H1 (cell line): ENCODE data around the gene CCK. TPM values are rescaled to one million over a fixed set of nuclear protein-coding genes. Genes with fewer than 3 reads are reported as not detected.

Source experiments
- CTCF ChIA-PET: fragments of 300-600 bp; sonication (Branson Sonifier 250); formaldehyde crosslinking; loops from one replicate; lab custom pipeline; 2021; ENCODE audit not compliant: partially characterized antibody; lab: Charles Lee
- POLR2A ChIA-PET: fragments of 300-600 bp; sonication (Branson Sonifier 250); formaldehyde crosslinking; loops from one replicate; lab custom pipeline; 2021; ENCODE audit warnings: inconsistent platforms; ENCODE audit not compliant: partially characterized antibody; lab: Charles Lee
- DNase-seq, 2 experiments: peaks; one replicate each; pipeline versions ENCODE4 v3.0.0 to v3.0.0-alpha.2; 2010 to 2022; ENCODE audit warnings: low spot score in 2 of 2, low read depth in 1 of 2, mixed read lengths in 1 of 2
- FAIRE-seq: peaks from 2 replicates; lab custom pipeline; 2011; peaks lifted over from hg19 to GRCh38; lab: Jason Lieb, UNC
- H2AFZ ChIP-seq: 2 replicates; pipeline ENCODE4 v1.8.1; 2012; ENCODE audit warnings: low read length, inconsistent platforms
- H2AK5ac ChIP-seq: 2 replicates; pipeline ENCODE4 v1.6.1; 2013; ENCODE audit warnings: low read depth, low read length
- H2BK120ac ChIP-seq: replicated peaks from 2 replicates; pipeline ENCODE3; 2013; ENCODE audit warnings: low read depth, low read length, inconsistent platforms
- H2BK12ac ChIP-seq: 2 replicates; pipeline ENCODE4 v1.6.1; 2013; ENCODE audit warnings: low read depth, low read length
- H2BK15ac ChIP-seq: 2 replicates; pipeline ENCODE4 v1.6.1; 2013; ENCODE audit warnings: low read length
- H2BK20ac ChIP-seq: 2 replicates; pipeline ENCODE4 v1.6.1; 2013; ENCODE audit warnings: low read length
- H2BK5ac ChIP-seq: 2 replicates; pipeline ENCODE4 v1.6.1; 2013; ENCODE audit warnings: low read depth, low read length
- H3K14ac ChIP-seq: 2 replicates; pipeline ENCODE4 v1.6.1; 2013; ENCODE audit warnings: inconsistent platforms; ENCODE audit not compliant: insufficient read length
- H3K18ac ChIP-seq: 2 replicates; pipeline ENCODE4 v1.6.1; 2013; ENCODE audit warnings: low read length; ENCODE audit errors: extremely low read depth
- H3K23ac ChIP-seq: 2 replicates; pipeline ENCODE4 v1.6.1; 2013; ENCODE audit warnings: inconsistent platforms; ENCODE audit not compliant: insufficient read length
- H3K23me2 ChIP-seq: 2 replicates; pipeline ENCODE4 v1.6.1; 2013; ENCODE audit warnings: low read depth, low read length
- H3K27ac ChIP-seq: 2 replicates; pipeline ENCODE4 v1.6.1; 2011; ENCODE audit warnings: low read depth, low read length, inconsistent platforms
- H3K27me3 ChIP-seq, 4 experiments: replicated peaks in 1 of 4; 1 replicate in 1 of 4; 2 replicates in 3 of 4; pipeline versions ENCODE4 v1.6.1 to v1.8.1; 2011 to 2013; ENCODE audit warnings: low read length in 3 of 4, mild to moderate bottlenecking in 3 of 4, inconsistent platforms in 2 of 4, mixed read lengths in 2 of 4, moderate library complexity in 1 of 4; ENCODE audit not compliant: control insufficient read depth in 3 of 4, insufficient read depth in 3 of 4; ENCODE audit errors: extremely low read depth in 1 of 4
- H3K36me3 ChIP-seq, 4 experiments: 2 replicates each; pipeline versions ENCODE4 v1.6.1 to v1.8.1; 2011 to 2013; ENCODE audit warnings: mild to moderate bottlenecking in 4 of 4, low read length in 3 of 4, moderate library complexity in 2 of 4, control low read depth in 1 of 4, inconsistent platforms in 1 of 4; ENCODE audit not compliant: insufficient read depth in 4 of 4, control insufficient read depth in 2 of 4
- H3K4ac ChIP-seq: replicated peaks from 2 replicates; pipeline ENCODE3; 2013; ENCODE audit warnings: low read length, low read depth, mixed read lengths, inconsistent platforms; ENCODE audit not compliant: insufficient read length
- H3K4me1 ChIP-seq, 4 experiments: replicated peaks in 1 of 4; 1 replicate in 1 of 4; 2 replicates in 3 of 4; pipeline versions ENCODE4 v1.6.1 to v1.8.1; 2011 to 2013; ENCODE audit warnings: low read length in 3 of 4, inconsistent platforms in 2 of 4, mixed read lengths in 1 of 4; ENCODE audit not compliant: insufficient read depth in 4 of 4, control insufficient read depth in 3 of 4
- H3K4me2 ChIP-seq, 2 experiments: 2 replicates each; pipeline versions ENCODE4 v1.6.1 to v1.8.1; 2011 to 2013; ENCODE audit warnings: low read depth in 2 of 2, low read length in 2 of 2, control low read depth in 1 of 2, inconsistent platforms in 1 of 2, mild to moderate bottlenecking in 1 of 2; ENCODE audit not compliant: insufficient read depth in 1 of 2
- H3K4me3 ChIP-seq, 4 experiments: fragments of 200-600, 300-600 bp in 1 of 4; sonication (generic), shearing (Covaris generic), sonication (Bioruptor Twin) in 1 of 4; 2 replicates each; pipeline versions ENCODE4 v1.5.1 to v1.8.1; 2011 to 2016; ENCODE audit warnings: low read length in 4 of 4, low read depth in 3 of 4, control low read depth in 2 of 4, inconsistent platforms in 2 of 4, mild to moderate bottlenecking in 2 of 4, mixed read lengths in 1 of 4, moderate library complexity in 1 of 4; ENCODE audit not compliant: insufficient read depth in 2 of 4; ENCODE audit errors: extremely low read depth in 1 of 4
- H3K56ac ChIP-seq: replicated peaks from 2 replicates; pipeline ENCODE3; 2013; ENCODE audit warnings: low read depth, mild to moderate bottlenecking, mixed read lengths, low read length, inconsistent platforms; ENCODE audit not compliant: insufficient read length
- H3K79me1 ChIP-seq: 2 replicates; pipeline ENCODE4 v1.6.1; 2013; ENCODE audit warnings: low read depth, low read length, control low read depth
- H3K79me2 ChIP-seq, 2 experiments: 2 replicates each; pipeline versions ENCODE4 v1.6.1 to v1.8.1; 2012 to 2013; ENCODE audit warnings: low read length in 2 of 2, mild to moderate bottlenecking in 2 of 2, inconsistent platforms in 1 of 2; ENCODE audit not compliant: insufficient read depth in 2 of 2, control insufficient read depth in 1 of 2
- H3K9ac ChIP-seq, 4 experiments: replicated peaks in 1 of 4; 1 replicate in 1 of 4; 2 replicates in 3 of 4; pipeline versions ENCODE4 v1.6.1 to v1.8.1; 2011 to 2013; ENCODE audit warnings: low read depth in 3 of 4, low read length in 3 of 4, control low read depth in 2 of 4, mild to moderate bottlenecking in 2 of 4, moderate library complexity in 2 of 4, inconsistent platforms in 1 of 4; ENCODE audit errors: extremely low read depth in 1 of 4
- H3K9me3 ChIP-seq, 2 experiments: 2 replicates each; pipeline versions ENCODE4 v1.6.1 to v1.8.1; 2012 to 2013; ENCODE audit warnings: mild to moderate bottlenecking in 2 of 2, moderate library complexity in 2 of 2, control low read depth in 1 of 2, inconsistent platforms in 1 of 2, low read depth in 1 of 2, low read length in 1 of 2, mixed read lengths in 1 of 2; ENCODE audit not compliant: insufficient read depth in 2 of 2
- H4K20me1 ChIP-seq, 2 experiments: replicated peaks in 1 of 2; 2 replicates each; pipeline versions ENCODE3 to v1.8.1; 2011 to 2013; ENCODE audit warnings: inconsistent platforms in 2 of 2, low read length in 2 of 2, mild to moderate bottlenecking in 1 of 2; ENCODE audit not compliant: insufficient read depth in 2 of 2, control insufficient read depth in 1 of 2
- H4K5ac ChIP-seq: 2 replicates; pipeline ENCODE4 v1.6.1; 2013; ENCODE audit warnings: low read length, low read depth, mixed read lengths, inconsistent platforms; ENCODE audit not compliant: insufficient read length
- H4K8ac ChIP-seq: 2 replicates; pipeline ENCODE4 v1.8.0; 2013; ENCODE audit warnings: mild to moderate bottlenecking, moderate library complexity, low read length, inconsistent platforms; ENCODE audit not compliant: insufficient read depth; ENCODE audit errors: extremely low read depth
- H4K91ac ChIP-seq: replicated peaks from 2 replicates; pipeline ENCODE3; 2013; ENCODE audit warnings: low read length, mixed read lengths, inconsistent platforms; ENCODE audit not compliant: insufficient read length
- ATF3 ChIP-seq: IDR thresholded peaks from 2 replicates; pipeline ENCODE4 v1.6.1; 2011; ENCODE audit warnings: low read depth, mild to moderate bottlenecking, low read length; ENCODE audit not compliant: insufficient read depth
- EGR1 ChIP-seq: IDR thresholded peaks from 2 replicates; pipeline ENCODE4 v1.6.1; 2011; ENCODE audit warnings: low read depth, low read length, borderline replicate concordance
- EP300 ChIP-seq, 2 experiments: IDR thresholded peaks; 1 replicate in 1 of 2; 2 replicates in 1 of 2; pipeline ENCODE4 v1.6.1; 2011 to 2012; ENCODE audit warnings: low read depth in 2 of 2, low read length in 2 of 2, mild to moderate bottlenecking in 2 of 2, borderline replicate concordance in 1 of 2, inconsistent platforms in 1 of 2, moderate library complexity in 1 of 2
- FOSL1 ChIP-seq: IDR thresholded peaks from 2 replicates; pipeline ENCODE4 v1.6.1; 2011; ENCODE audit warnings: mild to moderate bottlenecking, low read depth, low read length, moderate library complexity; ENCODE audit not compliant: insufficient read depth
- NRF1 ChIP-seq: IDR thresholded peaks from 2 replicates; pipeline ENCODE4 v1.6.1; 2011; ENCODE audit warnings: mild to moderate bottlenecking, low read depth, low read length, improper control_type of control experiment
- PHF8 ChIP-seq: fragments of 200-600 bp; sonication (generic); conservative IDR thresholded peaks from 2 replicates; pipeline ENCODE4 v1.7.1; 2012; ENCODE audit warnings: low read depth, mild to moderate bottlenecking, inconsistent platforms, low read length, moderate library complexity
- RAD21 ChIP-seq, 2 experiments: IDR thresholded peaks in 1 of 2; conservative IDR thresholded peaks in 1 of 2; 2 replicates each; pipeline ENCODE4 v1.6.1; 2011; ENCODE audit warnings: low read depth in 2 of 2, low read length in 2 of 2, improper control_type of control experiment in 1 of 2, inconsistent platforms in 1 of 2, mild to moderate bottlenecking in 1 of 2, moderate library complexity in 1 of 2
- RNF2 ChIP-seq: fragments of 200-900, 300-1000 bp; sonication (generic); IDR thresholded peaks from 2 replicates; pipeline ENCODE4 v1.7.1; 2016; ENCODE audit warnings: borderline replicate concordance, low read depth, mild to moderate bottlenecking, antibody characterized with exemption, low read length; ENCODE audit not compliant: poor library complexity, severe bottlenecking; ENCODE audit errors: missing control alignments
- WGBS, 2 experiments: shearing (Covaris generic) in 1 of 2; methylation state at CpG; one replicate each; pipeline versions ENCODE4 v1.1.6 to v1.1.7; 2013 to 2015; ENCODE audit warnings: low lambda C conversion rate in 2 of 2, mixed read lengths in 2 of 2, inconsistent platforms in 1 of 2, low coverage in 1 of 2, missing lambda C conversion rate in 1 of 2; ENCODE audit not compliant: insufficient replicate concordance in 2 of 2, insufficient coverage in 1 of 2, insufficient read length in 1 of 2; ENCODE audit errors: extremely low coverage in 1 of 2, missing lambda C conversion rate in 1 of 2; 5-methylcytosine and 5-hydroxymethylcytosine counted together
- polyA plus RNA-seq, 7 experiments: library from polyadenylated mRNA; depleted of rRNA in 3 of 7; stranded (reverse) in 5 of 7; unstranded in 2 of 7; fragments of >200 nt in 5 of 7; fragments of 200-250 nt in 2 of 7; gene quantifications; 1 replicate in 5 of 7; 2 replicates in 1 of 7; 4 replicates in 1 of 7; pipeline versions ENCODE4 v1.2.1 to v1.2.3, GENCODE V29; 2011 to 2013; ENCODE audit warnings: missing spikeins in 2 of 7, mixed read lengths in 2 of 7
- total RNA-seq: library from RNA; stranded (reverse); fragmentation: NEBNext Ultra II Directional; extraction: Animal tissue kit (Norgen Biotek cat#: 25700); gene quantifications from 2 replicates; pipeline ENCODE4 v1.2.1, GENCODE V29; 2021

Gene CCK
- total and polyA plus RNA-seq, 2 of the 8 experiments (the other 6 are each of a cell fraction or from before 2014, with no cell fraction given) = 0.99 to 2.8 TPM

- Histone ChIP-seq H2BK120ac (no peak overlapping the region), H2BK5ac (no peak overlapping the region), H3K23ac (no peak overlapping the region), H4K5ac (no peak overlapping the region), H3K56ac (no peak overlapping the region), H3K27me3 (no peaks in the 10 kb centered on the region), H3K9me3 (no peaks in the 10 kb centered on the region), H3K79me2 (no peaks in the 10 kb centered on the region), H3K4me1 (no peaks in the 10 kb centered on the region), H3K36me3 (peaks cover 0 to 18% (median 12%) of the 10 kb centered on the region in 4 experiments; a peak in 5 of 8 replicates), H3K4ac (no peak overlapping the region), H4K91ac (no peak overlapping the region), H3K4me3 (no peak overlapping the region), H4K20me1 (peaks cover 0 to 2% of the 10 kb centered on the region in 2 experiments), H2AFZ (no peak overlapping the region), H2AK5ac (no peak overlapping the region), H2BK15ac (no peak overlapping the region), H3K23me2 (no peaks in the 10 kb centered on the region), H3K18ac (no peak overlapping the region), H4K8ac (no peak overlapping the region), H3K9ac (no peak overlapping the region), H3K79me1 (no peaks in the 10 kb centered on the region; the same call in 1 of the 2 replicates), H3K4me2 (no peak overlapping the region), H2BK20ac (no peak overlapping the region), H3K14ac (no peak overlapping the region), H2BK12ac (no peak overlapping the region), H3K27ac (no peak overlapping the region)
- TF ChIP-seq RAD21 (IDR thresholded peaks at IDR 0.05 in 1 of 2, conservative IDR thresholded peaks at IDR 0.05 in 1 of 2; ENCODE audit: low read depth in 2 of 2, low read length in 2 of 2) (no peak), EGR1 (no peak), RNF2 (no peak), ATF3 (no peak), PHF8 (no peak), NRF1 (no peak), EP300 (IDR thresholded peaks at IDR 0.05; ENCODE audit: borderline replicate concordance in 1 of 2, low read depth in 2 of 2, low read length in 2 of 2) (no peak), FOSL1 (no peak)
- ChIA-PET POLR2A (interaction anchor here (0.6 kb wide), 1 partner anchor 131 kb away, joined by 3 read pairs; no protein-coding TSS in a partner anchor), CTCF (interaction anchor here (0.9 to 4.5 kb wide), 5 partner anchors 9 to 220 kb away, joined by 3 to 19 read pairs (median 7); no protein-coding TSS in a partner anchor)
- DNase-seq (no peak), FAIRE-seq (no peak)
- WGBS, 2 experiments = 90% methylated on average over 28 of the region's 31 CpGs; no CpG with 5 or more reads in 1 of the 2 experiments
Observed at GRCh38 chr3:42222942-42223693, 42.9 kb downstream of the CCK start.
